Activated naive CD8-positive, alpha-beta T cell treated with anti-CD3 and anti-CD28 coated beads for 36 hours (primary cell): ENCODE measurements around the gene ERC2. TPM values are rescaled to one million over a fixed set of nuclear protein-coding genes. Genes with fewer than 3 reads are reported as not detected.

Experiments
- DNase-seq: peaks from one replicate; pipeline ENCODE4 v3.0.0; 2021
- H3K27ac Mint-ChIP-seq: one replicate; pipeline ENCODE4 v1.8.0; 2022; ENCODE audit warnings: mild to moderate bottlenecking, moderate library complexity, mixed read lengths
- H3K27me3 Mint-ChIP-seq: one replicate; pipeline ENCODE4 v1.8.0; 2022; ENCODE audit warnings: mild to moderate bottlenecking, mixed read lengths
- H3K36me3 Mint-ChIP-seq: one replicate; pipeline ENCODE4 v1.8.0; 2021; ENCODE audit warnings: mild to moderate bottlenecking, mixed read lengths
- H3K4me1 Mint-ChIP-seq: one replicate; pipeline ENCODE4 v1.8.0; 2021; ENCODE audit warnings: mixed read lengths
- H3K4me3 Mint-ChIP-seq: one replicate; pipeline ENCODE4 v1.8.0; 2022; ENCODE audit warnings: mild to moderate bottlenecking, moderate library complexity, mixed read lengths
- H3K9me3 Mint-ChIP-seq: one replicate; pipeline ENCODE4 v1.8.0; 2022; ENCODE audit warnings: mixed read lengths
- total RNA-seq, 2 experiments: library from RNA; stranded (reverse); gene quantifications; one replicate each; pipeline ENCODE4 v1.2.3, GENCODE V29; 2021

The ERC2 gene
- total RNA-seq, 2 experiments from 2014 or later = not detected

- no peak overlapping the region for H3K27ac Mint-ChIP-seq
- no peaks in the 10 kb centered on the region for H3K9me3 Mint-ChIP-seq
- H3K27me3 Mint-ChIP-seq = no peaks in the 10 kb centered on the region
- H3K4me1 Mint-ChIP-seq = no peaks in the 10 kb centered on the region
- DNase-seq = no peak
- H3K4me3 Mint-ChIP-seq = no peak overlapping the region
- no peaks in the 10 kb centered on the region for H3K36me3 Mint-ChIP-seq
These were observed 276.3 kb downstream of the ERC2 start for GRCh38 chr3:56192001-56192400.

GRCh38 chr3:56190771-56191305 is 277.4 kb downstream of the ERC2 start:
- H3K4me3 Mint-ChIP-seq = no peak overlapping the region
- H3K27me3 Mint-ChIP-seq = no peaks in the 10 kb centered on the region
- H3K27ac Mint-ChIP-seq = no peak overlapping the region
- no peaks in the 10 kb centered on the region for H3K4me1 Mint-ChIP-seq
- no peaks in the 10 kb centered on the region for H3K36me3 Mint-ChIP-seq
- H3K9me3 Mint-ChIP-seq = no peaks in the 10 kb centered on the region
- no peak for DNase-seq

- Mint-ChIP-seq H3K4me3 (no peak overlapping the region), H3K36me3 (no peaks in the 10 kb centered on the region), H3K27me3 (no peaks in the 10 kb centered on the region), H3K27ac (no peak overlapping the region), H3K9me3 (no peaks in the 10 kb centered on the region), H3K4me1 (no peaks in the 10 kb centered on the region)
- DNase-seq = no peak
These were observed 278.1 kb downstream of the ERC2 start for GRCh38 chr3:56190130-56190529.

GRCh38 chr3:56189536-56189935 is 278.7 kb downstream of the ERC2 start:
- Mint-ChIP-seq H3K4me3 (no peak overlapping the region), H3K27me3 (no peaks in the 10 kb centered on the region), H3K36me3 (no peaks in the 10 kb centered on the region), H3K27ac (no peak overlapping the region), H3K9me3 (no peaks in the 10 kb centered on the region), H3K4me1 (no peaks in the 10 kb centered on the region)
- DNase-seq = no peak

- Mint-ChIP-seq H3K27me3 (no peaks in the 10 kb centered on the region), H3K4me1 (no peaks in the 10 kb centered on the region), H3K36me3 (no peaks in the 10 kb centered on the region), H3K27ac (no peak overlapping the region), H3K4me3 (no peak overlapping the region), H3K9me3 (no peaks in the 10 kb centered on the region)
- DNase-seq = no peak
These were observed 280.1 kb downstream of the ERC2 start for GRCh38 chr3:56188201-56188600.

- H3K4me3 Mint-ChIP-seq = no peak overlapping the region
- H3K9me3 Mint-ChIP-seq = no peaks in the 10 kb centered on the region
- no peaks in the 10 kb centered on the region for H3K4me1 Mint-ChIP-seq
- no peaks in the 10 kb centered on the region for H3K27me3 Mint-ChIP-seq
- no peak for DNase-seq
- no peaks in the 10 kb centered on the region for H3K36me3 Mint-ChIP-seq
- H3K27ac Mint-ChIP-seq = no peak overlapping the region
These were observed 281.2 kb downstream of the ERC2 start for GRCh38 chr3:56187051-56187450.

- H3K4me3 Mint-ChIP-seq = no peak overlapping the region
- H3K36me3 Mint-ChIP-seq = no peaks in the 10 kb centered on the region
These were observed 282.4 kb downstream of the ERC2 start for GRCh38 chr3:56185827-56186226.

GRCh38 chr3:56183529-56183928 is 284.7 kb downstream of the ERC2 start:
- no peak overlapping the region for H3K27ac Mint-ChIP-seq
- H3K4me1 Mint-ChIP-seq = no peaks in the 10 kb centered on the region
- peaks cover 3% of the 10 kb centered on the region for H3K27me3 Mint-ChIP-seq
- no peaks in the 10 kb centered on the region for H3K9me3 Mint-ChIP-seq
- no peak for DNase-seq
- H3K4me3 Mint-ChIP-seq = no peak overlapping the region
- H3K36me3 Mint-ChIP-seq = no peaks in the 10 kb centered on the region

More at GRCh38 chr3:56185827-56186226, 282.4 kb downstream of the ERC2 start:
- Mint-ChIP-seq H3K27me3 (no peaks in the 10 kb centered on the region), H3K27ac (no peak overlapping the region), H3K4me1 (no peaks in the 10 kb centered on the region), H3K9me3 (no peaks in the 10 kb centered on the region)
- DNase-seq = no peak

- Mint-ChIP-seq H3K4me1 (no peaks in the 10 kb centered on the region), H3K27me3 (peaks cover 3% of the 10 kb centered on the region), H3K9me3 (no peaks in the 10 kb centered on the region), H3K27ac (no peak overlapping the region), H3K36me3 (no peaks in the 10 kb centered on the region), H3K4me3 (no peak overlapping the region)
- DNase-seq = no peak
These were observed 287.8 kb downstream of the ERC2 start for GRCh38 chr3:56180433-56180832.

GRCh38 chr3:56173601-56174000 is 294.7 kb downstream of the ERC2 start:
- peaks cover 9% of the 10 kb centered on the region for H3K27me3 Mint-ChIP-seq
- DNase-seq = no peak
- H3K9me3 Mint-ChIP-seq = no peaks in the 10 kb centered on the region
- H3K4me1 Mint-ChIP-seq = no peaks in the 10 kb centered on the region
- H3K27ac Mint-ChIP-seq = no peak overlapping the region
- H3K36me3 Mint-ChIP-seq = no peaks in the 10 kb centered on the region
- no peak overlapping the region for H3K4me3 Mint-ChIP-seq

- no peak for DNase-seq
- Mint-ChIP-seq H3K36me3 (no peaks in the 10 kb centered on the region), H3K27ac (no peak overlapping the region)
These were observed 303.8 kb downstream of the ERC2 start for GRCh38 chr3:56164436-56164835.

GRCh38 chr3:56157693-56158362 is 310.4 kb downstream of the ERC2 start:
- Mint-ChIP-seq H3K4me1 (no peaks in the 10 kb centered on the region), H3K27me3 (no peaks in the 10 kb centered on the region), H3K27ac (no peak overlapping the region), H3K36me3 (no peaks in the 10 kb centered on the region), H3K9me3 (peaks cover 10% of the 10 kb centered on the region), H3K4me3 (no peak overlapping the region)
- no peak for DNase-seq

More at GRCh38 chr3:56164436-56164835, 303.8 kb downstream of the ERC2 start:
- H3K4me1 Mint-ChIP-seq = no peaks in the 10 kb centered on the region
- H3K9me3 Mint-ChIP-seq = peaks cover 10% of the 10 kb centered on the region
- peaks cover 6% of the 10 kb centered on the region for H3K27me3 Mint-ChIP-seq
- no peak overlapping the region for H3K4me3 Mint-ChIP-seq

- H3K4me3 Mint-ChIP-seq = no peak overlapping the region
- H3K9me3 Mint-ChIP-seq = no peaks in the 10 kb centered on the region
- no peaks in the 10 kb centered on the region for H3K36me3 Mint-ChIP-seq
- DNase-seq = no peak
- H3K27me3 Mint-ChIP-seq = no peaks in the 10 kb centered on the region
- H3K27ac Mint-ChIP-seq = no peak overlapping the region
- no peaks in the 10 kb centered on the region for H3K4me1 Mint-ChIP-seq
These were observed 314.0 kb downstream of the ERC2 start for GRCh38 chr3:56154297-56154696.

- H3K36me3 Mint-ChIP-seq = no peaks in the 10 kb centered on the region
- no peak for DNase-seq
- no peaks in the 10 kb centered on the region for H3K9me3 Mint-ChIP-seq
These were observed 320.9 kb downstream of the ERC2 start for GRCh38 chr3:56147354-56147753.

GRCh38 chr3:56145410-56145809 is 322.9 kb downstream of the ERC2 start:
- no peaks in the 10 kb centered on the region for H3K36me3 Mint-ChIP-seq
- DNase-seq = no peak
- no peak overlapping the region for H3K4me3 Mint-ChIP-seq
- H3K4me1 Mint-ChIP-seq = no peaks in the 10 kb centered on the region
- H3K27ac Mint-ChIP-seq = no peak overlapping the region
- no peaks in the 10 kb centered on the region for H3K27me3 Mint-ChIP-seq
- H3K9me3 Mint-ChIP-seq = no peaks in the 10 kb centered on the region

More at GRCh38 chr3:56147354-56147753, 320.9 kb downstream of the ERC2 start:
- Mint-ChIP-seq H3K27me3 (no peaks in the 10 kb centered on the region), H3K4me1 (no peaks in the 10 kb centered on the region), H3K27ac (no peak overlapping the region), H3K4me3 (no peak overlapping the region)

GRCh38 chr3:56144805-56145204 is 323.5 kb downstream of the ERC2 start:
- no peak overlapping the region for H3K27ac Mint-ChIP-seq
- H3K36me3 Mint-ChIP-seq = no peaks in the 10 kb centered on the region
- no peak overlapping the region for H3K4me3 Mint-ChIP-seq
- H3K27me3 Mint-ChIP-seq = no peaks in the 10 kb centered on the region
- H3K4me1 Mint-ChIP-seq = no peaks in the 10 kb centered on the region
- no peak for DNase-seq
- H3K9me3 Mint-ChIP-seq = no peaks in the 10 kb centered on the region
